Right atrium auricular region (tissue), 2 donors: ENCODE measurements around the gene MESD. TPM values are rescaled to one million over a fixed set of nuclear protein-coding genes. Genes with fewer than 3 reads are reported as not detected.

Experiments used
- DNase-seq: peaks from one replicate; pipeline ENCODE4 v3.0.0-alpha.2; 2019; ENCODE audit warnings: low spot score
- H3K27ac ChIP-seq, 2 donors: fragments of 200-600 bp; sonication (generic); 1 replicate in 1 of 2; 2 replicates in 1 of 2; pipeline ENCODE4 v1.5.1; 2016 to 2019
- H3K27me3 ChIP-seq, 2 donors: fragments of 200-600 bp; sonication (generic); one replicate each; pipeline versions ENCODE4 v1.5.1 to v1.6.0; 2017 to 2019
- H3K36me3 ChIP-seq: fragments of 200-600 bp; sonication (generic); one replicate; pipeline ENCODE4 v1.5.1; 2016
- H3K4me1 ChIP-seq, 2 donors: fragments of 200-600 bp; sonication (generic); one replicate each; pipeline versions ENCODE4 v1.5.1 to v1.6.0; 2017 to 2019
- H3K4me3 ChIP-seq, 2 donors: fragments of 200-600 bp; sonication (generic); 1 replicate in 1 of 2; 2 replicates in 1 of 2; pipeline ENCODE4 v1.5.1; 2017 to 2019; ENCODE audit warnings: mild to moderate bottlenecking in 1 of 2, moderate library complexity in 1 of 2
- H3K9me3 ChIP-seq, 2 donors: fragments of 200-600 bp; sonication (generic); one replicate each; pipeline ENCODE4 v1.5.1; 2019
- total RNA-seq, 2 donors: library from RNA; depleted of rRNA; stranded (reverse); fragments of >200 nt; gene quantifications; one replicate each; pipeline ENCODE4 v1.1.0, GENCODE V29; 2016
- TF ChIP-seq, protein P1 (sequence below), 2 donors: fragments of 200-600 bp; sonication (generic); IDR thresholded peaks; one replicate each; pipeline ENCODE4 v1.5.1; 2019; ENCODE audit warnings: antibody characterized with exemption in 2 of 2

MESD gene
- total RNA-seq, 2 donors from 2014 or later, result 11.3 to 14.5 TPM

DNA sequence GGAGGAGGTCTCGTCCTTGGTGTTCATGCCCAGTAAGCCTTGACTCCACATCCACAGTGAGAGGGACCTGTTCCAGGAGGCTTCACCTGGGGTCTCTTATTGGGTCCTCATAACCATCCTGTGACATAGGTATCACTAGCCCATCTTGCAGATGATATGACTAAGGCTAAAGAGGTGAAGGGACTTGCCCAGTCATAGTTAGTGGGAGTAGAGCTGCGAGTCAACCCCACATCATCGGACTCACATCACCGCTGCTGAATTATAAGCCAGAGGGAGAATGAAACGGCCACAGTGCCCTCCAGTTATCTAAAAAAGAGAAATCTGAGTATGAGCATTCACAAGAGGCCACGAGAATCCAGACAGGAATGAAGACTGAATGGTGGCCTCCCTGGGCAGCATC is 66.0 kb downstream of the MESD start:
- H3K36me3 ChIP-seq, result no peaks in the 10 kb centered on the region
- TF ChIP-seq, protein P1, sequence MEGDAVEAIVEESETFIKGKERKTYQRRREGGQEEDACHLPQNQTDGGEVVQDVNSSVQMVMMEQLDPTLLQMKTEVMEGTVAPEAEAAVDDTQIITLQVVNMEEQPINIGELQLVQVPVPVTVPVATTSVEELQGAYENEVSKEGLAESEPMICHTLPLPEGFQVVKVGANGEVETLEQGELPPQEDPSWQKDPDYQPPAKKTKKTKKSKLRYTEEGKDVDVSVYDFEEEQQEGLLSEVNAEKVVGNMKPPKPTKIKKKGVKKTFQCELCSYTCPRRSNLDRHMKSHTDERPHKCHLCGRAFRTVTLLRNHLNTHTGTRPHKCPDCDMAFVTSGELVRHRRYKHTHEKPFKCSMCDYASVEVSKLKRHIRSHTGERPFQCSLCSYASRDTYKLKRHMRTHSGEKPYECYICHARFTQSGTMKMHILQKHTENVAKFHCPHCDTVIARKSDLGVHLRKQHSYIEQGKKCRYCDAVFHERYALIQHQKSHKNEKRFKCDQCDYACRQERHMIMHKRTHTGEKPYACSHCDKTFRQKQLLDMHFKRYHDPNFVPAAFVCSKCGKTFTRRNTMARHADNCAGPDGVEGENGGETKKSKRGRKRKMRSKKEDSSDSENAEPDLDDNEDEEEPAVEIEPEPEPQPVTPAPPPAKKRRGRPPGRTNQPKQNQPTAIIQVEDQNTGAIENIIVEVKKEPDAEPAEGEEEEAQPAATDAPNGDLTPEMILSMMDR (IDR thresholded peaks at IDR 0.05), result no peak
- H3K4me1 ChIP-seq, result no peaks in the 10 kb centered on the region
- H3K27me3 ChIP-seq, result no peaks in the 10 kb centered on the region
- no peaks in the 10 kb centered on the region for H3K9me3 ChIP-seq
- no peak overlapping the region for H3K4me3 ChIP-seq
- DNase-seq, result no peak
- H3K27ac ChIP-seq, result no peak overlapping the region

DNA sequence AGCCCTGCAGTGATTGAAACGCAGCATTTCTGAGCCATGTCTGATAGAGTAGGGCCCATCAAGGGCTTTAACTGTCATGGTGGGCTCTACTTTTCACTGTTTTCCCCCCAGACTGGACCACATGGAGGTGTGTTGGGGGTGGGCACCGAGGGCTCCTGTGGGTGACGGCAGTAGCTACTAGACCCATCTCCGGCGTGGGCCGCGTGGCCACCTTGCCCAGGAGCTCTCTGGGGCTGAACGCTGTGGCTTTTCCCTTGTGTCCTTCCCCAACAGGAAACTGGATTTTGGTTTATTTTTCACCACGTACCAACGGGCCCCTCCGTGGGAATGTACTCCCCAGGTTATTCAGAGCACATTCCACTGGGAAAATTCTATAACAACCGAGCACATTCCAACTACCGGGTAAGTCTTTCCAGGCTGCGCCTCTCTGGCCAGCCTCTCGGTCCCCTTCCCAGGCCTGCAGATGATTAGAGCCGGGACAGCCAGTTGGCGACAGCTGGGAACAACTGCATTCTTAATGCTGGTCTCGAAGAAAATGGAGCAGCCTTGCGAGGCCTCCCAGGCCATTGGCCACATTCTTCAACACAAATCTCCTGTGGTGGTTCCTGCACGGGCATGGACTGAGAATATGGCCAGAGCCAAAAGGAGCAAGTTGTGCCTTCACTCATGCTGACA is 67.7 kb downstream of the MESD start:
- Histone ChIP-seq H3K27ac (no peak overlapping the region), H3K36me3 (no peaks in the 10 kb centered on the region), H3K27me3 (no peaks in the 10 kb centered on the region), H3K4me3 (no peak overlapping the region), H3K4me1 (no peaks in the 10 kb centered on the region), H3K9me3 (no peaks in the 10 kb centered on the region)
- TF ChIP-seq, protein P1 (IDR thresholded peaks at IDR 0.05), result no peak
- DNase-seq, result no peak

DNA sequence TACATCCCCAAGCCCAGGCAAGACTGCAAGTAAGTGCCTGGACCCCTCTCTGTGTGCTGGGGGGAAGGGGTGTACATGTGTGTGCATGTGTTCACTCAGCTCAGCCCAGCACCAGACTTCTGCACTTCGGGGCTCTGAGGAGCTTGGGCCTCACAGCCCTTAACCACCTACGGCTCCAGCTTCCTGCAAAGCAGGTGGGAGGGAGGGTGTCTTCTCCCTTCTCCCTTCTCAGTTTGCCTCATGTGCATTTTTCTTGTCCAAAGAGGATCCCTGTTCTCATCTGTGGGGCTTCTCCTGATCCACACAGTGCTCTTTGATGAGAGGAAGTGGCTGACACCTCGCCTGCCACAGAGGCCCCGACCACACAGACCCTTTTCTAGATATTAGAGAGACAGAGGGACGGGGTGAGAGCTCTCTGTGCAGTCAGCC is 69.3 kb downstream of the MESD start:
- TF ChIP-seq, protein P1 (IDR thresholded peaks at IDR 0.05), result no peak
- Histone ChIP-seq H3K4me1 (no peaks in the 10 kb centered on the region), H3K9me3 (no peaks in the 10 kb centered on the region), H3K4me3 (no peak overlapping the region), H3K27me3 (no peaks in the 10 kb centered on the region), H3K36me3 (no peaks in the 10 kb centered on the region), H3K27ac (no peak overlapping the region)
- DNase-seq, result no peak

DNA sequence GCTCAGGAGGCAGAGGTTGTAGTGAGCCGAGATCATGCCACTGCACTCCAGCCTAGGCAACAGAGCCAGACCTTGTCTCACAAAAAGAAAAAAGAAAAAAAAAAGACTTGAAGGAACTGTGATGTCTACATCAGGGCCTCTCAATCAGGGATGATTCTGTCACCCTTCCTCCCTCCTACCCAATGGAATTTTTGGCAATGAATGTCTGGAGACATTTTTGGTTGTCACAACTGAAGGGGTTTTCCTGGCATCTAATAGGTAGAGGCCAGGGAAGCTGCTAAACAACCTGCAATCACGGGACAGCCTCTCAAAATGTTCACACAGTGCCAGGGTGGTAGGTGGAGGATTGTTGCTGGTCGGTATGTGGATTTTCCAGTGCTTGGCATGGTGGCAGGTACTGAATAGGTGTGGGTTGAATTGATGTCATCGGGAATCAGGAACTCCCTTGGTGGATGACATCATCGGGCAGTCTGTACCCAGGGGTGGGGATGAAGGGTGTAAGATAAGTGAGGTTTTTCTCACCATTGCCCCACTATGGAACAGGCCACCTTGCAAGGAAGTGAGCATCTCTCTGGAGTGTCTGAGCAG is 71.3 kb downstream of the MESD start:
- no peaks in the 10 kb centered on the region for H3K27me3 ChIP-seq
- no peak overlapping the region for H3K4me3 ChIP-seq
- H3K4me1 ChIP-seq, result no peaks in the 10 kb centered on the region
- no peak overlapping the region for H3K27ac ChIP-seq
- no peaks in the 10 kb centered on the region for H3K36me3 ChIP-seq
- no peaks in the 10 kb centered on the region for H3K9me3 ChIP-seq
- TF ChIP-seq, protein P1 (IDR thresholded peaks at IDR 0.05), result no peak
- no peak for DNase-seq

DNA sequence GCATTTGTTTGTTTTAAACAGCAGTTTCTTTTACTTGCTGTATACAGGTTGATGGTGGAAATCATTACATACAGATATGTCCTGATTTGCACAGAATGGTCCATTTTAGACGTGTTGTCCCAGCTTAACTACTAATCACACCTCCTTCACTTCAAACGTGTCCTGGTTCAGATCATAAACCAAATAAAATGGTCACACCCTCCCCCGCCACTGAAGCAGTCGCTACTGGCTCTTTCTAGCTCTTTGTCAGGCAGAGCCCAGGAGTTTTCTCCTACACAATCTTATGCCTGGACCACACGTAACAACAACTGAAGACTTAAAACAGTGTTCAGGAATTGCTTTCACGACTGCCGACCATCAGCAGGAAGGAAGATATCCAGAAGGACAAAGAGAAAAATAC is 73.6 kb downstream of the MESD start:
- Histone ChIP-seq H3K4me1 (no peaks in the 10 kb centered on the region), H3K36me3 (no peaks in the 10 kb centered on the region), H3K27me3 (no peaks in the 10 kb centered on the region), H3K27ac (no peak overlapping the region), H3K4me3 (no peak overlapping the region), H3K9me3 (no peaks in the 10 kb centered on the region)
- TF ChIP-seq, protein P1 (IDR thresholded peaks at IDR 0.05), result no peak
- DNase-seq, result no peak

DNA sequence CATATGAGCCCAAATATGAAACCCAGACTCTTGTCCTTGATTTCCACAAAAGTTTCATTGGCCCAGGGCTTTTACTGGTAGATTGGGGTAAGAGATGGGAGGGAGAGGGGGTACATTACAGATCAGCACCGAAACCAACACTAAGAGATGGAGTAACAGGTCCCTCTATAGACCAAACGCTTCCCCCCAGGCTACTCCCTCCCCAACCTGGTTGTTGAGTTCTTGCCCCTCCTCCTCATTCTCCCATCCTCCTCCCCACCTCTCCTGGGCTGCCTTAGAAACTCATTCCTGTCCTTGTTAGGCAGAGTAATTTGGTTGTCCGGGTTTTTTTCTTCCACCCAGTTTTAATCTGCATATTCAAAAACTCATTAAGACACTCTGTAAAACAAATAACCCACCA is 74.1 kb downstream of the MESD start:
- Histone ChIP-seq H3K27ac (no peak overlapping the region), H3K27me3 (no peaks in the 10 kb centered on the region), H3K4me3 (no peak overlapping the region), H3K9me3 (no peaks in the 10 kb centered on the region), H3K36me3 (peaks cover 2% of the 10 kb centered on the region), H3K4me1 (no peaks in the 10 kb centered on the region)
- TF ChIP-seq, protein P1 (IDR thresholded peaks at IDR 0.05), result no peak
- no peak for DNase-seq
